LNCaP clone FGC (cell line): ENCODE data around the gene ASIC1.

Experiments used
- DNase-seq: peaks from one replicate; pipeline ENCODE4 v3.0.0-alpha.2; 2011; ENCODE audit warnings: low read depth
- H3K4me3 ChIP-seq: 2 replicates; pipeline ENCODE4 v1.5.1; 2011; ENCODE audit warnings: mild to moderate bottlenecking, low read depth, low read length, control low read depth
- TF ChIP-seq, protein P1 (sequence below): IDR thresholded peaks from 2 replicates; pipeline ENCODE4 v1.5.1; 2012; ENCODE audit warnings: mild to moderate bottlenecking; ENCODE audit not compliant: control insufficient read depth, insufficient read depth; ENCODE audit errors: extremely low read depth

Gene ASIC1

DNA sequence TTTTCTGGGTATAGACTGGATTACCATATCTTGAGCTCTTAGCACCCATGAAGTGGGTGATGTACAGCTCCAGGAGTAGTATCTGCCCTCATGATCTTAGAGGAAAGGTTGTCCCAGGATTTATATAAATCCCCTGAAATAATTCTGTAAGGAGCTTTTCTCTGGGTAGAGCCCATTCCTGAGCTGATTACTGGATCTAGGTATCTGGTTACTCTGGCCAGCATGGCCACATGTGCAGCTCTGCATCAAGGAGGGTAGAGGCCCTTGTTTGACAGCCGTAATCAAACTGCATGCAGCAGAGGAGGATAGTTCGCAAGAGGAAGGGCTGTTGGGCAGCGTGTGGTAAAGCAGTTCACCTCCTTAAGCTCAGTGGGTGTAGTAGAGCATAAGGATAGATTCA is 63.1 kb downstream of the ASIC1 start:
- no peak overlapping the region for H3K4me3 ChIP-seq
- no peak for DNase-seq
- TF ChIP-seq, protein P1, sequence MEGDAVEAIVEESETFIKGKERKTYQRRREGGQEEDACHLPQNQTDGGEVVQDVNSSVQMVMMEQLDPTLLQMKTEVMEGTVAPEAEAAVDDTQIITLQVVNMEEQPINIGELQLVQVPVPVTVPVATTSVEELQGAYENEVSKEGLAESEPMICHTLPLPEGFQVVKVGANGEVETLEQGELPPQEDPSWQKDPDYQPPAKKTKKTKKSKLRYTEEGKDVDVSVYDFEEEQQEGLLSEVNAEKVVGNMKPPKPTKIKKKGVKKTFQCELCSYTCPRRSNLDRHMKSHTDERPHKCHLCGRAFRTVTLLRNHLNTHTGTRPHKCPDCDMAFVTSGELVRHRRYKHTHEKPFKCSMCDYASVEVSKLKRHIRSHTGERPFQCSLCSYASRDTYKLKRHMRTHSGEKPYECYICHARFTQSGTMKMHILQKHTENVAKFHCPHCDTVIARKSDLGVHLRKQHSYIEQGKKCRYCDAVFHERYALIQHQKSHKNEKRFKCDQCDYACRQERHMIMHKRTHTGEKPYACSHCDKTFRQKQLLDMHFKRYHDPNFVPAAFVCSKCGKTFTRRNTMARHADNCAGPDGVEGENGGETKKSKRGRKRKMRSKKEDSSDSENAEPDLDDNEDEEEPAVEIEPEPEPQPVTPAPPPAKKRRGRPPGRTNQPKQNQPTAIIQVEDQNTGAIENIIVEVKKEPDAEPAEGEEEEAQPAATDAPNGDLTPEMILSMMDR: no peak

DNA sequence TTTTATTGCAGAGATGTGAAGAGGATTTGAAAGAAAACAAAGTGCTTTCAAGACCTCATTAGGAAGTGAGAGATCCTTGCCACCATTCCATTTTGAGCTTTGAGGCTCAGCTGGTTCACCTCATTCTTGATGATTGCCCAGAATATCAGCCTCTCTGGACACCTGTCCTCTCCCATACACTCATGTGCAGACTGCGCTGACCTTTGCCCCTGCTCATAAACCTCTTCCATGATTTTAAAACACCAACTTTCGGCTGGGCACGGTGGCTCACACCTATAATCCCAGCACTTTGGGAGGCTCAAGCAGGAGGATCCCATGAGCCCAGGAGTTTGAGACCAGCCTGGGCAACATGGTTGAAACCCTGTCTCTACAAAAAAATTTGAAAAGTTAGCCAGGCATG is 63.6 kb downstream of the ASIC1 start:
- DNase-seq: no peak
- H3K4me3 ChIP-seq: no peak overlapping the region
- TF ChIP-seq, protein P1: no peak

- no peak for DNase-seq
- TF ChIP-seq, protein P1: no peak
- H3K4me3 ChIP-seq: no peak overlapping the region
Measured at GRCh38 chr12:50121641-50122040, 64.2 kb downstream of the ASIC1 start.

- no peak overlapping the region for H3K4me3 ChIP-seq
- no peak for DNase-seq
- TF ChIP-seq, protein P1: no peak
Measured at GRCh38 chr12:50123203-50123602, 65.8 kb downstream of the ASIC1 start.

- no peak for DNase-seq
- TF ChIP-seq, protein P1: no peak
- H3K4me3 ChIP-seq: no peak overlapping the region
Measured at GRCh38 chr12:50127546-50127945, 70.2 kb downstream of the ASIC1 start.

GRCh38 chr12:50129290-50129689 is 71.9 kb downstream of the ASIC1 start:
- H3K4me3 ChIP-seq: no peak overlapping the region
- TF ChIP-seq, protein P1: no peak
- no peak for DNase-seq

DNA sequence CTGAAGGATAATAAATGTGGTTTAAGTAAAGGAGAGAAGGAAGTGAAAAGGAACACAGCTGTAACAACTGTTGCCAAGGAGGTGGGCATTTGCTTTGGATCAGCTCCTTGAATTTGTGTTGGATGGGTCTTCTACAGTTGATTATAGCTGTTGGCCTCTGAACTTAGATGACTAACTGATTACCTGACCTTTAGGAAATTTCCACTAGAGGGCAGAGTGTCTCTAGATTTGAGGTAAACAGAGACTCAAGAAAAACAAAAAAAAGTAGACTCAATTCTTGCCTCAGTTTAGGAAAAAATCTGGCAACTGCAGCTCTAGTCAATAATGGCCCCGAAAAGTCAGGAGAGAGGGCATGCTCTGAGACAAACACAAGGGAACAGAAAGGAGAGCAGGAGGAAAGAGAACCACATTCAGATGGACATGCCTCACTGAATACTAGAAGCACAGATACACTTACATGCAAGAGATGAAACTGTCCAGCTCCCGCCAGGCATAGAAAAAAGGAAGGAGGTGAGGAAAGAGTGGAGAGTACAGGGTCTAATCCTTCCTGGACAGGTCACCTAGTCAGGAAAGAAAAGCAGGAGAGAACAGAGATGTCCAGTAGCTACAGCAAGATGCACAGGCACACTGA is 75.2 kb downstream of the ASIC1 start:
- no peak for DNase-seq
- TF ChIP-seq, protein P1: peak; percentile 37
- H3K4me3 ChIP-seq: no peak overlapping the region
